HG03095 (cell line): Measurements from ENCODE around the gene NCAM1.

Experiments used
- ATAC-seq: cut with Tn5 transposase; IDR thresholded peaks from one replicate; pipeline ENCODE4 v1.9.1; 2021; ENCODE audit warnings: moderate library complexity; ENCODE audit not compliant: unreplicated experiment

NCAM1 gene

GRCh38 chr11:113121746-113122145, 160.5 kb downstream of the NCAM1 start:
- ATAC-seq: no peak

- no peak for ATAC-seq
Observed at GRCh38 chr11:113124006-113124405, 162.8 kb downstream of the NCAM1 start.

- ATAC-seq: no peak
Observed at GRCh38 chr11:113124578-113124977, 163.4 kb downstream of the NCAM1 start.

- ATAC-seq: no peak
Observed at GRCh38 chr11:113129261-113129992, 168.2 kb downstream of the NCAM1 start.

GRCh38 chr11:113131036-113131775, 170.0 kb downstream of the NCAM1 start:
- no peak for ATAC-seq

- no peak for ATAC-seq
Observed at GRCh38 chr11:113133071-113133470, 171.9 kb downstream of the NCAM1 start.

- ATAC-seq: no peak
Observed at GRCh38 chr11:113134626-113135025, 173.4 kb downstream of the NCAM1 start.

GRCh38 chr11:113137713-113138529, 176.7 kb downstream of the NCAM1 start:
- no peak for ATAC-seq

GRCh38 chr11:113138731-113139130, 177.5 kb downstream of the NCAM1 start:
- no peak for ATAC-seq

GRCh38 chr11:113141010-113141409, 179.8 kb downstream of the NCAM1 start:
- ATAC-seq: no peak

- no peak for ATAC-seq
Observed at GRCh38 chr11:113142508-113142907, 181.3 kb downstream of the NCAM1 start.

- no peak for ATAC-seq
Observed at GRCh38 chr11:113147249-113147648, 186.0 kb downstream of the NCAM1 start.

GRCh38 chr11:113148076-113148475, 186.9 kb downstream of the NCAM1 start:
- no peak for ATAC-seq

- ATAC-seq: no peak
Observed at GRCh38 chr11:113148652-113149051, 187.4 kb downstream of the NCAM1 start.

GRCh38 chr11:113151521-113151920, 190.3 kb downstream of the NCAM1 start:
- ATAC-seq: no peak

GRCh38 chr11:113152500-113152899, 191.3 kb downstream of the NCAM1 start:
- ATAC-seq: no peak

- ATAC-seq: no peak
Observed at GRCh38 chr11:113153847-113154246, 192.6 kb downstream of the NCAM1 start.

GRCh38 chr11:113159988-113160807, 199.0 kb downstream of the NCAM1 start:
- no peak for ATAC-seq

GRCh38 chr11:113160808-113161124, 199.5 kb downstream of the NCAM1 start:
- no peak for ATAC-seq

- ATAC-seq: no peak
Observed at GRCh38 chr11:113161711-113162591, 200.7 kb downstream of the NCAM1 start.
